Activated B cell treated with CpG ODN at 0.5 μM for 24 hours (primary cell): ENCODE data around the gene INAFM1. TPM values are rescaled to one million over a fixed set of nuclear protein-coding genes. Genes with fewer than 3 reads are reported as not detected.

Experiments
- ATAC-seq: fragments of 200-7000 bp; cut with Tn5 transposase; one replicate; pipeline ENCODE4 v1.10.0; 2021; ENCODE audit warnings: low read depth, mild to moderate bottlenecking, moderate library complexity
- CTCF ChIA-PET: fragments of 350-600 bp; sonication (Branson Sonifier 250); formaldehyde crosslinking; loops from one replicate; lab custom pipeline; 2021; ENCODE audit warnings: antibody characterized with exemption; lab: Charles Lee
- POLR2A ChIA-PET: fragments of 350-600 bp; sonication (Branson Sonifier 250); formaldehyde crosslinking; loops from one replicate; lab custom pipeline; 2021; ENCODE audit warnings: antibody characterized with exemption; lab: Charles Lee
- DNase-seq: peaks from one replicate; pipeline ENCODE4 v3.0.0; 2022
- H3K27ac Mint-ChIP-seq: one replicate; pipeline ENCODE4 v1.8.0; 2020; ENCODE audit warnings: mixed read lengths
- H3K27me3 Mint-ChIP-seq: one replicate; pipeline ENCODE4 v1.8.0; 2021; ENCODE audit warnings: mixed read lengths
- H3K36me3 Mint-ChIP-seq: one replicate; pipeline ENCODE4 v1.8.0; 2021; ENCODE audit warnings: low read depth, mixed read lengths
- H3K4me1 Mint-ChIP-seq: one replicate; pipeline ENCODE4 v1.8.0; 2021; ENCODE audit warnings: mixed read lengths
- H3K4me3 Mint-ChIP-seq: one replicate; pipeline ENCODE4 v1.8.0; 2020; ENCODE audit warnings: mild to moderate bottlenecking, mixed read lengths
- H3K9me3 Mint-ChIP-seq: one replicate; pipeline ENCODE4 v1.8.0; 2020; ENCODE audit warnings: mixed read lengths
- CTCF ChIP-seq: fragments of 200-600 bp; IDR thresholded peaks from one replicate; pipeline ENCODE4 v1.8.0; 2022; ENCODE audit warnings: antibody characterized with exemption, mild to moderate bottlenecking
- intact Hi-C: fragments of 100-400 bp; cut with micrococcal nuclease; formaldehyde crosslinking; loops from one replicate; pipeline ENCODE4 v1.15.1; 2024
- total RNA-seq: library from RNA; stranded (reverse); gene quantifications from 2 replicates; pipeline ENCODE4 v1.2.3, GENCODE V29; 2022

The INAFM1 gene
- total RNA-seq, 1 donor from 2014 or later, result 11.8 TPM

- intact Hi-C loops, result loop anchor here (2.0 kb wide), 1 partner anchor 15 kb away; no protein-coding TSS in a partner anchor
- TF ChIP-seq CTCF, result no peak
- Mint-ChIP-seq H3K36me3 (no peaks in the 10 kb centered on the region), H3K27ac (no peak overlapping the region), H3K4me3 (no peak overlapping the region), H3K4me1 (peaks cover 31% of the 10 kb centered on the region), H3K27me3 (peaks cover 8% of the 10 kb centered on the region), H3K9me3 (no peaks in the 10 kb centered on the region)
- ChIA-PET CTCF (no interaction called here), POLR2A (interaction anchor here (0.7 to 1.2 kb wide), 2 partner anchors 100 to 224 kb away, joined by 3 to 5 read pairs; no protein-coding TSS in a partner anchor)
- ATAC-seq, result no peak
- DNase-seq, result no peak
Observed at GRCh38 chr19:47303966-47304365, 29.3 kb downstream of the INAFM1 start.

GRCh38 chr19:47305309-47305751, 30.6 kb downstream of the INAFM1 start:
- TF ChIP-seq CTCF, result peak; percentile 61
- ATAC-seq (no peak), DNase-seq (peak; percentile 42)
- H3K27ac Mint-ChIP-seq, result peak overlapping the region; percentile 1
- no peaks in the 10 kb centered on the region for H3K36me3 Mint-ChIP-seq
- peak overlapping the region; percentile 35 for H3K4me3 Mint-ChIP-seq
- intact Hi-C loops, result loop anchor here (2.0 kb wide), 1 partner anchor 17 kb away; no protein-coding TSS in a partner anchor
- peaks cover 13% of the 10 kb centered on the region for H3K27me3 Mint-ChIP-seq
- peaks cover 24% of the 10 kb centered on the region for H3K4me1 Mint-ChIP-seq
- H3K9me3 Mint-ChIP-seq, result no peaks in the 10 kb centered on the region
- ChIA-PET CTCF (interaction anchor here (1.0 to 1.5 kb wide), 3 partner anchors 13 to 86 kb away, joined by 3 to 6 read pairs (median 4); no protein-coding TSS in a partner anchor), POLR2A (interaction anchor here (0.7 kb wide), 2 partner anchors 9 to 102 kb away, joined by 5 to 7 read pairs; no protein-coding TSS in a partner anchor)

- TF ChIP-seq CTCF, result no peak
- no peak overlapping the region for H3K27ac Mint-ChIP-seq
- intact Hi-C loops, result no loop called here
- ChIA-PET POLR2A (no interaction called here), CTCF (interaction anchor here (1.2 to 1.5 kb wide), 2 partner anchors 22 to 85 kb away, joined by 4 to 6 read pairs; no protein-coding TSS in a partner anchor)
- peaks cover 16% of the 10 kb centered on the region for H3K27me3 Mint-ChIP-seq
- ATAC-seq (no peak), DNase-seq (no peak)
- no peaks in the 10 kb centered on the region for H3K36me3 Mint-ChIP-seq
- no peaks in the 10 kb centered on the region for H3K9me3 Mint-ChIP-seq
- peaks cover 20% of the 10 kb centered on the region for H3K4me1 Mint-ChIP-seq
- H3K4me3 Mint-ChIP-seq, result no peak overlapping the region
Observed at GRCh38 chr19:47306303-47306702, 31.6 kb downstream of the INAFM1 start.

GRCh38 chr19:47309038-47309437, 34.4 kb downstream of the INAFM1 start:
- H3K36me3 Mint-ChIP-seq, result no peaks in the 10 kb centered on the region
- DNase-seq, result no peak
- ATAC-seq, result no peak
- H3K9me3 Mint-ChIP-seq, result no peaks in the 10 kb centered on the region
- no peak for TF ChIP-seq CTCF
- no peak overlapping the region for H3K4me3 Mint-ChIP-seq
- peaks cover 6% of the 10 kb centered on the region for H3K4me1 Mint-ChIP-seq
- H3K27ac Mint-ChIP-seq, result no peak overlapping the region
- intact Hi-C loops, result no loop called here
- ChIA-PET CTCF (interaction anchor here (0.7 to 2.0 kb wide), 3 partner anchors 24 to 52 kb away, joined by 3 to 8 read pairs (median 3); partner anchors contain the start of gene DHX34), POLR2A (interaction anchor here (0.6 kb wide), 1 partner anchor 65 kb away, joined by 3 read pairs; no protein-coding TSS in a partner anchor)
- peaks cover 16% of the 10 kb centered on the region for H3K27me3 Mint-ChIP-seq

- intact Hi-C loops, result no loop called here
- H3K27ac Mint-ChIP-seq, result no peak within 1 kb of the TSS
- no peak for ATAC-seq
- H3K27me3 Mint-ChIP-seq, result peaks cover 16% of the 10 kb centered on the region
- H3K4me3 Mint-ChIP-seq, result no peak within 1 kb of the TSS
- ChIA-PET POLR2A (interaction anchor here (0.6 kb wide), 1 partner anchor 64 kb away, joined by 3 read pairs; no protein-coding TSS in a partner anchor), CTCF (interaction anchor here (1.1 to 2.0 kb wide), 2 partner anchors 25 to 39 kb away, joined by 3 to 8 read pairs; partner anchors contain the start of gene DHX34)
- no peak for TF ChIP-seq CTCF
- H3K4me1 Mint-ChIP-seq, result peaks cover 6% of the 10 kb centered on the region
- H3K36me3 Mint-ChIP-seq, result no peaks in the 10 kb centered on the region
- H3K9me3 Mint-ChIP-seq, result no peaks in the 10 kb centered on the region
- DNase-seq, result no peak
Observed at GRCh38 chr19:47309608-47310007, 34.9 kb downstream of the INAFM1 start, which contains the start of gene C5AR1. Gene C5AR1, plus strand, starts transcription at chr19:47309861. Its CDS starts 35 bp downstream, at chr19:47309896.
